Non-pigmented ciliary epithelial cell (primary cell): ENCODE measurements around the gene DYNLT1.
"Not testable (repeated sequence)": the region's sequence is repeated elsewhere in the genome, so short reads cannot be mapped to it uniquely, and the experiment has no call there.

ENCODE experiments used
- DNase-seq: peaks from one replicate; pipeline ENCODE4 v3.0.0-alpha.2; 2010; ENCODE audit warnings: low read depth

The DYNLT1 gene

GRCh38 chr6:158622545-158623190 is 21.9 kb downstream of the DYNLT1 start:
- DNase-seq, result no peak

GRCh38 chr6:158621694-158622544 is 22.6 kb downstream of the DYNLT1 start:
- DNase-seq, result no peak

GRCh38 chr6:158620963-158621693 is 23.4 kb downstream of the DYNLT1 start:
- DNase-seq, result no peak

GRCh38 chr6:158619922-158620801 is 24.4 kb downstream of the DYNLT1 start:
- no peak for DNase-seq

DNA sequence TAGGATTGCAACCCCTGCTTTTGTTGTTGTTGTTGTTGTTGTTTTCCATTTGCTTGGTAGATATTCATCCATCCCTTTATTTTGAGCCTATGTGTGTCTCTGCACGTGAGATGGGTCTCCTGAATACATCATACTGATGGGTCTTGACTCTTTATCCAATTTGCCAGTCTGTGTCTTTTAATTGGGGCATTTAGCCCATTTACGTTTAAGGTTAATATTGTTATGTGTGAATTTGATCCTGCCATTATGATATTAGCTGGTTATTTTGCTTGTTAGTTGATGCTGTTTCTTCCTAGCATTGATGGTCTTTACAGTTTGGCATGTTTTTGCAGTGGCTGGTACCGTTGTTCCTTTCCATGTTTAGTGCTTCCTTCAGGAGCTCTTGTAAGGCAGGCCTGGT is 26.3 kb downstream of the DYNLT1 start:
- DNase-seq, result not testable (repeated sequence)

GRCh38 chr6:158614606-158615005 is 29.9 kb downstream of the DYNLT1 start:
- DNase-seq, result not testable (repeated sequence)

- DNase-seq, result no peak
Observed at GRCh38 chr6:158611541-158612370, 32.8 kb downstream of the DYNLT1 start.

GRCh38 chr6:158611039-158611438 is 33.5 kb downstream of the DYNLT1 start:
- DNase-seq, result no peak

GRCh38 chr6:158610319-158610968 is 34.1 kb downstream of the DYNLT1 start:
- DNase-seq, result no peak

DNA sequence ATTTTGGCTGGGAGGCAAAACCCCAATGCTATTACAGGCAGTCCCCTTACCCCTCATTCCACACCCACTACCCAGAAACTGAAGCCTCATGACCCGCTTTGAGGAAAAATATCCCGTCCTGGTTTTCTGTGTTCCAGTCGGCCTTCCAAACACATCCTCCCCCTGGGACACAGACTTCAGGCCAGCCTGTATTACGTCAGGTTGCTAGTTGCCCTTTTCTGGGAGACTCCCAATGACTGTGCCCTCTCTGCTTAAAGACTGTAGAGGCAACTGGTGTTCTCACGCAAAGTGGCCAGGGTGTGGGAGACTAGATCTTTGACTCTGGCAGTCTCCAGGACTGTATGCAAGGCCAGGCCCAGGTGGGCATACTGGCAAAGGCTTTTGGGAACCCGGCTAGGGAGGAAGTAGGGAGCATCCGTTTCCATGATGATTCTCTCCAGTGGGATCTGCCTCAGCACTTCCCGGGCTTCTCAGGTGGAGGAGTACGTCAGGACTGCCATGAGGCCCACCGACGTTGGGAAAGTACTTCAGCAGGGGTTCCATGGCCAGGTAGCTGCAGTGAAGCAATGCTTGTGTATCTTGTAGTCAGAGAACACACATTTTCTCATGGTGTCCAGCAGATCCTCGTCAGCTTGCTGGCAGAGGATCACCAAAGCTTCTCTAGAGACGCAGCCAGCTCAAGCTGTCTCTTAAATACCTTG is 34.9 kb downstream of the DYNLT1 start:
- no peak for DNase-seq

- DNase-seq, result no peak
Observed at GRCh38 chr6:158608221-158608620, 36.3 kb downstream of the DYNLT1 start.

DNA sequence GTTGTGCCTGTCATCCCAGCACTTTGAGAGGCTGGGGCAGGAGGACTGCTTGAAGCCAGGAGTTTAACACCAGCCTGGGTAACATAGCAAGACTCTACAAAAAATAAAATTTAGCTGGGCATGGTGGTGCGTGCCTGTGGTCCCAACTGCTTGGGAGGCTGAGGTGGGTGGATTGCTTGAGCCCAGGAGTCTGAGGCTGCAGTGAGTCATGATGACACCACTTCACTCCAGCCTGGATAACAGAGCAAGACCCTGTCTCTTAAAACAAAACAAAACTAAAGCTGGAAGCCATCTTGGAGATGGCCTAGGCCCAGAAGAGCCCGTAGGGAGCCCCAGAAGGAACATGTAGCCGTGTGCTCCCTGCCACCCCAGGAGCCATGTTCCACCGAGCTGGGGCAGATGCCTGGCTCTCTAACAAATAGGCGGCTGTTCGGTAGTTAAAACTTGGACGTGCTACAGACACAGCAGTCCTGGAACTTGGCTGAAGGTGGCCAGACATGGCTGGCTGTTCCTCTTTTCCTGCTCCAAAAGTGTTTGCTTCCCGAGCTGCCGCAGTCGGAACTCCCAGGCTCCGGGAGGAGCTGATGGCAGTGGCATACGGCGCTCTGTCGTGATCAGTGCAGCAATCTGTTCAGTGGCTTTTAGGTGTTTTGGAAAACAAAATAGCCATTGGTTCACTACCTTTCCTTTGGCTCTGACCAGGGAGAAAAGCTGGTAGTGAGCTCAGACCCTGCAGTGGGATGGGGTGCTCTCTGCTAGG is 37.0 kb downstream of the DYNLT1 start:
- DNase-seq, result no peak

- no peak for DNase-seq
Observed at GRCh38 chr6:158606935-158607334, 37.6 kb downstream of the DYNLT1 start.

DNA sequence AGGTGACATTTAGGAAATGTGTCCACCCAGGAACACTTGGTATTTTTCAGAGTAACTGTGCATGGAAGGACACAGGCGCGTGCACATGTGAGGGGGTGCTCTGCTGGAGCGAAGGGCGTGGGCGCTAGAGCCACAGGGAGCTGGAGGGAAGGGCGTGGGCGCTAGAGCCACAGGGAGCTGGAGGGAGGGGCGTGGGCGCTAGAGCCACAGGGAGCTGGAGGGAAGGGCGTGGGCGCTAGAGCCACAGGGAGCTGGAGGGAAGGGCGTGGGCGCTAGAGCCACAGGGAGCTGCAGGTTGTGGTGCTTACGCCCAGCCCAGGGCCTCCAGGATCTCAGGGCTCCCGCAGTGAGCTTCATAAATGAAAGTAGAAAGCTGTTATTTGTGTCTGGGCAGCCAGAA is 38.5 kb downstream of the DYNLT1 start:
- not testable (repeated sequence) for DNase-seq

- peak; percentile 27 for DNase-seq
Observed at GRCh38 chr6:158605266-158605878, 39.2 kb downstream of the DYNLT1 start.

GRCh38 chr6:158604048-158604406 is 40.5 kb downstream of the DYNLT1 start:
- DNase-seq, result no peak

DNA sequence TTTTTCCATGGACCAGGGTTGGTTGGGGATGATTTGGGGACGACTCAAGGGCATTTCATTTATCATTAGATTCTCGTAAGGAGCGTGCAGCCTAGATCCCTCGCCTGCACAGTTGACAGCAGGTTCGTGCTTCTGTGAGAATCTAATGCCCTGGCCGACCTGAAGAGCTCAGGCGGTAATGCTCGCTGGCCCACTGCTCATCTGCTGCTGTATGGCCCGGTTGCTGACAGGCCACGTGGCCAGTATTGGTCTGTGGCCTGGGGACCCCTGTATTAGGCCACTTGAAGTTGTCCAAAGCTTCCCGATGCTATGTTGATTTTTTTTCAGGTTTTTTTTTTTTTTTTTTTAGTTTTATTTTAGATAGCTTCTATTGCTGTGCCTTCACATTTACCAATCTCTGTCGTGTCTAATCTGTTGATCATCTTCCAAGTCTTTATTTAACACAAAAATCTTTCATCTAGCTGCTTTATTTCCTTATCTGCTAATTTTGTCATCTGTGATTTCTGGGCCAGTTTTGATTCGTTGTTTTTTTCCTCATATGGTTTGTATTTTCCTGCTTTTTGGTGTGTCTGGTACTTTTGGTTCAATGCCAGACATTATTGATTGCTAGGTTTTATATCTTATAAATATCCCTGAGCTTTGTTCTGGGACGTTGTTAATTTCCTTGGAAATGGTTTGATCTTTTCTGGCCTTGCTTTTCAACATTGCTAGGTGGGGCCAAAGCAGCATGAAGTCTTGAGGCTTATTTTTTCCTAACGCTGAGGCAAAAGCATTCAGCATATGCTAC is 41.1 kb downstream of the DYNLT1 start:
- DNase-seq, result no peak

- no peak for DNase-seq
Observed at GRCh38 chr6:158599635-158600034, 44.9 kb downstream of the DYNLT1 start.
